GM21423 (cell line): ENCODE measurements around the gene MUC3A.

Experiments used
- ATAC-seq: cut with Tn5 transposase; IDR thresholded peaks from one replicate; pipeline ENCODE4 v1.9.1; 2021; ENCODE audit warnings: mild to moderate bottlenecking, moderate library complexity; ENCODE audit not compliant: unreplicated experiment

MUC3A gene

GRCh38 chr7:100946766-100947365 is 2.5 kb upstream of the MUC3A start:
- ATAC-seq: no peak

- ATAC-seq: no peak
Measured at GRCh38 chr7:100947792-100948191, 1.5 kb upstream of the MUC3A start.

DNA sequence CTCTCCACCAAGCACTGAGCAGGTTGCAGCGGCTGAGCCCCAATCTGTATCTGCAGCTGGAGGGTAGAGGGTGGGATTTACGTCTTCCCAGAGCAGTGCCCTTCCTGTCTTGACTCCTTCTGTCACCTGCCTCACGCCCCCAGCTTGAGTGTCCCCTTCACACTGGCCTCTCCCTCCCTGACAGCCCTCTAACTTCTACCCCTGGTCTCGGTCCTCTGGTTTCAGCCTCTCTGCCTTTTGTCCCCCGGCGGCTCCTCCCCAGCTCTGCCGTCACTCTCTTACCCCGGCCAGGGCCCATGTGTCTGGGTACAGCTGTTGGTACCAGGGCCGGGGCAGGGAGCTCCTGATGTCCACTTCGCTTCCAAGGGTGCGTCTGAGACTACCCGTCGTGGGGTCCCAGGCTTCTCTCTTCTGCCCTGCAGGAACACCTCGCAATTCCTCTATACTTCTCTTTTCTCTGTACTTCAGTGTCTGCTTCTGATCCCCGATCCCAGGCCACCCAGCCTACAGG is 654 bp downstream of the MUC3A start:
- ATAC-seq: no peak

DNA sequence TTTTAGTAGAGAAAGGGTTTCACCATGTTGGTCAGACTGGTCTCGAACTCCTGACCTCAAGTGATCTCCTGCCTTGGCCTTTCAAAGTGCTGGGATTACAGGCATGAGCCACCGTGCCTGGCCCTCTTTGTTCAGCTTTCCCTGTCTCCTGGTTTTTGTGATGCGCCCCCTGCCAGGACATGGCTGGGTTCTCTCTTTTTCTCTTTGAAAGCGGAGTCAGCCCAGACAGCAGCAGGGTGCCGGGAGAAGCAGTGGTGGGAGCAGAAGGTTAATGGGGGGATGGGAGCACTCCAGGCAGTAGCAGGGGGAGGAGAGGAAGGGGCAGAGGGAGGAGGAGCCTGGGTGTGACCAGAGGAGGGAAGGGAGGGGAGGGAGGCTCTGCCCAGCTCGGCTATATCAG is 1.8 kb downstream of the MUC3A start:
- ATAC-seq: no peak

DNA sequence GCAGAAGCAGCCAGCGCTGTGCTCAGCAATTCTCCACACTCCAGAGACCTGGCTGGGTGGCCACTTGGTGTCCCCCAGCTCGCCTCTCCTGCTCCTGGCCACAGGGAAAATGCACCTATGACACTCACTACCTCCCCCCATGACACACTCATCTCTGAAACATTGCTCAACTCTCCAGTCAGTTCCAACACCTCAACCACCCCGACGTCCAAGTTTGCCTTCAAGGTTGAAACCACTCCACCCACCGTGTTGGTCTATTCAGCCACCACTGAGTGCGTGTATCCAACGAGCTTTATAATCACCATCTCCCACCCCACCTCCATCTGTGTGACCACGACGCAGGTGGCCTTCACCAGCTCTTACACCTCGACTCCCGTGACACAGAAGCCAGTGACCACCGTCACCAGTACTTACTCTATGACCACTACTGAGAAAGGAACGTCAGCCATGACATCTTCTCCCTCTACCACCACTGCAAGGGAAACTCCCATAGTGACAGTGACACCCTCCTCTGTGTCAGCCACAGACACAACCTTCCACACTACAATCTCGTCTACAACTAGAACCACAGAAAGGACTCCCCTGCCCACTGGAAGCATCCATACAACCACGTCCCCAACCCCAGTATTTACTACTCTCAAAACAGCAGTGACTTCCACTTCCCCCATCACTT is 2.7 kb downstream of the MUC3A start:
- ATAC-seq: no peak

DNA sequence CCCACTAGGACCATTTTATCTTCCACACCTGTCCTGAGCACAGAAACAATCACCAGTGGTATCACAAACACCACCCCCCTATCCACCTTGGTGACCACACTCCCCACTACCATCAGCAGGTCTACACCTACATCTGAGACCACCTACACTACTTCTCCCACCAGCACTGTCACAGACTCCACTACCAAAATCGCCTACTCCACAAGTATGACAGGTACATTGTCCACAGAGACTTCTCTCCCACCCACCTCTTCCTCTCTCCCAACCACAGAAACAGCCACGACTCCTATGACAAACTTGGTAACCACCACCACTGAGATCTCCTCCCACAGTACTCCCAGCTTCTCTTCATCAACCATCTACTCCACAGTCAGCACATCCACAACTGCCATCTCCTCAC is 3.3 kb downstream of the MUC3A start:
- no peak for ATAC-seq

GRCh38 chr7:100957832-100958421 is 8.6 kb downstream of the MUC3A start:
- ATAC-seq: no peak

- ATAC-seq: no peak
Measured at GRCh38 chr7:100959894-100960293, 10.6 kb downstream of the MUC3A start.

- no peak for ATAC-seq
Measured at GRCh38 chr7:100962537-100962936, 13.2 kb downstream of the MUC3A start.

DNA sequence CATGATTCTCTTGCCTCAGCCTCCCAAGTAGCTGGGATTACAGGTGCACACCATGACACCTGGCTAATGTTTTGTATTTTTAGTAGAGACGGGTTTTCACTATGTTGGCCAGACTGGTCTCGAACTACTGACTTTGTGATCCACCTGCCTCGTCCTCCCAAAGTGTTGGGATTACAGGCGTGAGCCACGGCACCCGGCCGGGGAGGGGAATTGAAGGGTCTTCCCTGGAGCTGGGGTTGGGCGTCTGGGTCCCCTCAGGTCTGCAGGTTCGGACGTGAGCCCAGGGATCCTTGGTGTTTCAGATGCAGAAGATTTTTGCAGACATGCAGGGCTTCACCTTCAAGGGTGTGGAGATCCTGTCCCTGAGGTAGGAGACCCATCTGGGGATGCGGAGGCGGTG is 14.1 kb downstream of the MUC3A start:
- no peak for ATAC-seq

DNA sequence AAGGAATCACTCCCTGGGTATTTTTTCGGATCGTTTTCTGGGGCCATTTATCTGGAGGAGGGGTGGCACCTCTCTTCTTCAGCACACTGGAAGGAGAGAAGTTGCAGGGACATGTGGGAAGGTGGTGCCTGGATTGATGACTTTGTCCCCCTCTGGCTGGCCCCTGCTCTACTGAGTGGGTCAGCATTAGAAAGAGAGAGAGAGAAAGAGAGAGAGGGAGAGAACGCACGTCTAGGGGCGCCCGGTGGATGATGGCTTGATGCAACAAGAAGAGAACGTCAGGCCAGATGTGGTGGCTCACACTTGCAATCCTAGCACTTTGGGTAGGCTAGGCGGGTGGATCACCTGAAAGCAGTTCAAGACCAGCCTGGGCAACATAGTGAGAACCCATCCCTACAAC is 14.5 kb downstream of the MUC3A start:
- no peak for ATAC-seq

GRCh38 chr7:100964630-100965029 is 15.3 kb downstream of the MUC3A start:
- no peak for ATAC-seq

DNA sequence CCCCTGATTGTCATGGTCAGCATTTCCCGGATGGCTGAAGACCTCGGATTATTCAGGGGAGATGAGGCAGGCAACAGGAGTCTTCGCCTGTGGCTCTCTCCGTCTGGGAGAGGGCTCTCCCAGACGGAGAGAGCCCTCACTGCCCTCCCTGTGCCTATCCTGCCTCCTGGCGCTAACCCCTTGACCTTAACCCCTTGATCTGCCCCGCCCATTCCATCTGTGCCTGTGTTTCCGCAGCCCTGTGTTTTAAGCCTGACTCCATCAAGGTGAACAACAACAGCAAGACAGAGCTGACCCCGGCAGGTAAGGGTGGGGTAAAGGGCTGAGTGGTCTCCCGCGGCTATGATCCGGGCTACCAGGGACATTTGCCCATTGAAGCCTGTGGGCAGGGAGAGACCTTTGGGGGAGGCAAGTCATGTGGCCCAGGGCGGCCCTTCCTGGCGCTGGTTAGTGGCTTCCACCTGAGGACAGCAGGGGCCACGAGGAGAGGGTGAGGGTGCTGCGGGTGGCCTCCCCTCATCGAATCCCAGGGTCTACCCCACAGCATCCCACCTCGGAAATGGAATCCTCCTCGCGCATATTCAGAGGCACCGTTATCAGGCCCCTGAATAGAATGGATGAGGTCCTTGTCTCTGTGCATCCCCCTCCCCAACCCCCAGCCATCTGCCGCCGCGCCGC is 15.8 kb downstream of the MUC3A start:
- no peak for ATAC-seq

- peak; percentile 48 for ATAC-seq
Measured at GRCh38 chr7:100965723-100966541, 16.6 kb downstream of the MUC3A start.

GRCh38 chr7:100966542-100967291 is 17.4 kb downstream of the MUC3A start:
- no peak for ATAC-seq

DNA sequence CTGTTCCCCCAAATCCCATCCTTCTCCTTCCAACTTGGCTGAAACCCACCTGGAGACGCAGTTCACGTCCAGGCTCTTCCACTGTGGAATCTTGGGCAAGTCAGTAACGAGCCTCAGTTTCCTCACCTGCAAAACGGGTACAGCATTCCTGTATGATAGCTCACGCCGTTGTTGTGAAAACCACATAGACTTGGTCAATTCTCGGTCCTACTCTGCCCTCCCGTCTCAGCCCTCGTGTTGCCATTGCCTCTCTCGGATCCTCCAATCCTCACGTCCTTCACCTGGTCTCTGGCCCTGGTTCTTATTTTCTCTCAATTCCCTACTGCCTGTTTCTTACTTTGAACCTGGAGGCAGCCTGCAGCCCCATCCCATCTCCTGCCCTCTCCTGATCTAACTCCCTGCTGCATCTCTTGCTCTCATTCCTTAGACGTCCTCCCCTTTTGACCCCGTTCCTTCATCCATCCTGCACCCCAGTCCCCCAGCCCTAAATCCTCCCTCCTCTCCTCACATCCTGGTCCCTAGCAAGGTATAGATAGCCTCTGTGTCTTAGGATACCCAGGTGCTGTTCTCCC is 18.0 kb downstream of the MUC3A start:
- ATAC-seq: no peak

DNA sequence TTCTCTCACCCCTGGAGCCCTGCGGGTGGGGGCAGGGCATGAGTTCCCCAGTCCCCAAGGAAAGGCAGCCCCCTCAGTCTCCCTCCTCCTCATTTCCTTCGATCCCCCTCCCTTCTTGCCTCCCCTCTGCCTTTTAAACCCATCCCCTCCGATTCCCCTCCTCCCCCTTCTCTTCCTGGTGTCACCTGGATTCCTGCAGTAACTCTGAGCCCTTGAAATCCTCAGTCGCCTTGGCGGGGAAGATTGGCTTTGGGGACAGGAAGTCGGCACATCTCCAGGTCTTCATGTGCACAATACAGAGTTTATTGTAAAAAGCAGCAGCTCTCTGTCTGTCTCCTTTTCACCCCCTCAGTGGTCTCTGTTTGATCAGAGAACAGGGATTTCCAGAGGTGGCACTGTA is 18.7 kb downstream of the MUC3A start:
- no peak for ATAC-seq

- no peak for ATAC-seq
Measured at GRCh38 chr7:100968650-100969049, 19.3 kb downstream of the MUC3A start.

GRCh38 chr7:100969066-100969615 is 19.8 kb downstream of the MUC3A start, which contains the start of gene MUC12:
MUC12 (plus strand) TSS chr7:100969565; CDS start chr7:100969623, 58 bp downstream.
- ATAC-seq: no peak
